Placental epithelial cell (primary cell): ENCODE measurements around the gene ATG13. TPM values are rescaled to one million over a fixed set of nuclear protein-coding genes. Genes with fewer than 3 reads are reported as not detected.

ENCODE experiments used
- total RNA-seq: library from RNA; depleted of rRNA; stranded (reverse); fragments of >200 nt; gene quantifications from 2 replicates; pipeline ENCODE4 v1.2.3, GENCODE V29; 2012

ATG13 gene
- total RNA-seq = 52.6 and 79.9 TPM in 2 replicates

GRCh38 chr11:46617134-46617971 is at the start of gene ATG13, which contains the start of gene HARBI1:
ATG13 (plus strand) TSS chr11:46617553; CDS start chr11:46644292, 26,739 bp downstream.
HARBI1 (minus strand) TSS chr11:46617227; CDS start chr11:46616237, 990 bp downstream.

DNA sequence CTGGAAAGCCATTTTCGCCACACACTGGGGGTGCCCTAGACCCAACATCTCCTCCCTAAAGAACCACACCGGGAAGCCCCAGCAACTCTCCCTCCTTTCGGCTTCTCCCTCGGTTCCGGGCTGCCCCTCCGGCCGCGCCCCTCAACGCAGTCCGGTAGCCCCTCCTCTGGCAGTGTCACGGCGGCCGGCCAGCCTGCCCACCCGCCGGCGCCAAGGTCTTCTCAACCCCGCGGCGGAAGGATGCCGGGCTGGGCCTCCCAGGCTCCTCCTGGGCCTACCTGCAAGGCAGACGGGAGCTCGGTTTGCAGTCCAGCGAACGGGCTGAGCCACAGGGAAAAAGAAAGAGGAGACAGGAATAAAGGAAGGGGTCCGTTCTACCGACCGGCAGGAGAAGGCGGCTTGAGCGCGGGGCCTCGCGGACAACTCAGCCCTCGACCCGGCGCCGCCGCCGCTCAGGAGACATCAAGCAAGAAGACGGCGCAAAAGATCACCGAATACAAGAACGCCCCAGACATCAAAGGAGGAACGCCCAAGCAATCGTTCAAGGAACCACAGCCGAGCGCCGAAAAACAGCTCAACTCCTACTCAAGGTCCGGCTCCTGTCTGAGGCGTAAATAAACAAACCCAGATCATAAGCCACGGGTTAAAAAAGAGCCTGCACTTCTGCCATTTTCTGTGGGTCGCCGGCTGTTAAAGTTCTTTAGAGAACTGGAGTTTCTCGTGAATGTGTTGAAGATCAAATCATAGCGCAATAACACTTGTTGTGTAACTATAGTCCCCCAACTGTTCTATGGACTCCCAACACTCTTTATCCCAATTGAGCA is 23.6 kb upstream of the ATG13 start, which contains the start of gene AMBRA1:
Gene AMBRA1, minus strand, starts transcription at position 474 of the 824 bp plus-strand sequence. CDS start 45,643 bp downstream, outside the sequence.

GRCh38 chr11:46700241-46701077 is 83.1 kb downstream of the ATG13 start, which contains the start of the genes ARHGAP1 and ZNF408:
ARHGAP1 (minus strand) TSS chr11:46700619; CDS start chr11:46696107, 4,512 bp downstream.
ZNF408 (plus strand) TSS chr11:46701031; CDS start chr11:46701048, 17 bp downstream.

GRCh38 chr11:46719048-46719542 is 101.7 kb downstream of the ATG13 start, which contains the start of gene F2:
F2 (plus strand) TSS chr11:46719213; CDS start chr11:46719236, 23 bp downstream.

Other genes with a start within 250 kb of the ATG13 start
- gene MDK, start 235.9 kb upstream of the ATG13 start, total RNA-seq = 76.0 and 349 TPM in 2 replicates
- under 0.01 TPM in 1 of 2 replicates, not detected in the other for gene CHRM4, start 225.8 kb upstream of the ATG13 start, total RNA-seq
- 22.4 and 33.9 TPM in 2 replicates for gene AMBRA1, start 23.5 kb upstream of the ATG13 start, total RNA-seq
- gene HARBI1, start 326 bp upstream of the ATG13 start, total RNA-seq = 4.3 and 5.1 TPM in 2 replicates
- 64.0 and 78.9 TPM in 2 replicates for gene ARHGAP1, start 83.1 kb downstream of the ATG13 start, total RNA-seq
- gene ZNF408, start 83.5 kb downstream of the ATG13 start, total RNA-seq = 16.3 and 16.9 TPM in 2 replicates
- not detected in 2 replicates for gene F2, start 101.7 kb downstream of the ATG13 start, total RNA-seq
- gene CKAP5, start 228.7 kb downstream of the ATG13 start, total RNA-seq = 50.1 and 51.0 TPM in 2 replicates